ENCODE results near the gene IRAK2.

DNA sequence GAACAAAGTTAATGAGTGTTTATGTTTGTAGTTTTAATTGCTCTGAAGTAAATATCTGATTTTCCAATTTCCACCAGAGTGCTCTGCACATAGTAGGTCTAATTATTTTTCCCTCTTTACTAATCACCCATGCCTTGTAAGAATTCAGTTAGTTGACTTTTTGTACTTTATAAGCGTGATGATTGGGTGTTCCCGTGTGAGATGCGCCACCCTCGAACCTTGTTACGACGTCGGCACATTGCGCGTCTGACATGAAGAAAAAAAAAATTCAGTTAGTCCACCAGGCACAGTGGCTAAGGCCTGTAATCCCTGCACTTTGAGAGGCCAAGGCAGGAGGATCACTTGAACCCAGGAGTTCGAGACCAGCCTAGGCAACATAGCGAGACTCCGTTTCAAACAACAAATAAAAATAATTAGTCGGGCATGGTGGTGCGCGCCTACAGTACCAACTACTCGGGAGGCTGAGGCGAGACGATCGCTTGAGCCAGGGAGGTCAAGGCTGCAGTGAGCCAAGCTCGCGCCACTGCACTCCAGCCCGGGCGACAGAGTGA is 23.6 kb upstream of the IRAK2 start:
- TF ChIP-seq POLR2A (IDR thresholded peaks at IDR 0.05; ENCODE audit: extremely low read depth, insufficient read length): no peak
- TF ChIP-seq, protein P1, sequence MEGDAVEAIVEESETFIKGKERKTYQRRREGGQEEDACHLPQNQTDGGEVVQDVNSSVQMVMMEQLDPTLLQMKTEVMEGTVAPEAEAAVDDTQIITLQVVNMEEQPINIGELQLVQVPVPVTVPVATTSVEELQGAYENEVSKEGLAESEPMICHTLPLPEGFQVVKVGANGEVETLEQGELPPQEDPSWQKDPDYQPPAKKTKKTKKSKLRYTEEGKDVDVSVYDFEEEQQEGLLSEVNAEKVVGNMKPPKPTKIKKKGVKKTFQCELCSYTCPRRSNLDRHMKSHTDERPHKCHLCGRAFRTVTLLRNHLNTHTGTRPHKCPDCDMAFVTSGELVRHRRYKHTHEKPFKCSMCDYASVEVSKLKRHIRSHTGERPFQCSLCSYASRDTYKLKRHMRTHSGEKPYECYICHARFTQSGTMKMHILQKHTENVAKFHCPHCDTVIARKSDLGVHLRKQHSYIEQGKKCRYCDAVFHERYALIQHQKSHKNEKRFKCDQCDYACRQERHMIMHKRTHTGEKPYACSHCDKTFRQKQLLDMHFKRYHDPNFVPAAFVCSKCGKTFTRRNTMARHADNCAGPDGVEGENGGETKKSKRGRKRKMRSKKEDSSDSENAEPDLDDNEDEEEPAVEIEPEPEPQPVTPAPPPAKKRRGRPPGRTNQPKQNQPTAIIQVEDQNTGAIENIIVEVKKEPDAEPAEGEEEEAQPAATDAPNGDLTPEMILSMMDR (IDR thresholded peaks at IDR 0.05; ENCODE audit: low read depth, low read length): no peak
- TF ChIP-seq, protein P2, sequence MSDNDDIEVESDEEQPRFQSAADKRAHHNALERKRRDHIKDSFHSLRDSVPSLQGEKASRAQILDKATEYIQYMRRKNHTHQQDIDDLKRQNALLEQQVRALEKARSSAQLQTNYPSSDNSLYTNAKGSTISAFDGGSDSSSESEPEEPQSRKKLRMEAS (IDR thresholded peaks at IDR 0.05; ENCODE audit: low read depth, low read length): no peak
